Liver (tissue), 9 donors: ENCODE measurements around the gene AJUBA. TPM values are rescaled to one million over a fixed set of nuclear protein-coding genes. Genes with fewer than 3 reads are reported as not detected.
"Not testable (repeated sequence)": the region's sequence is repeated elsewhere in the genome, so short reads cannot be mapped to it uniquely, and the experiment has no call there.

Experiments used
- DNase-seq: peaks from one replicate; pipeline ENCODE4 v3.0.0-alpha.2; 2017; ENCODE audit warnings: low spot score
- H3K27ac ChIP-seq, 2 donors: one replicate each; pipeline ENCODE4 v1.7.0; 2013; ENCODE audit warnings: inconsistent platforms in 2 of 2, low read length in 2 of 2, control low read depth in 1 of 2, low read depth in 1 of 2, mild to moderate bottlenecking in 1 of 2
- H3K27me3 ChIP-seq, 4 donors: one replicate each; pipeline versions ENCODE4 v1.6.1 to v1.7.0; 2013; ENCODE audit warnings: low read length in 3 of 4, inconsistent platforms in 1 of 4, mild to moderate bottlenecking in 1 of 4, moderate library complexity in 1 of 4; ENCODE audit not compliant: control insufficient read depth in 4 of 4, insufficient read depth in 4 of 4
- H3K36me3 ChIP-seq, 4 donors: one replicate each; pipeline versions ENCODE4 v1.6.1 to v1.7.0; 2013; ENCODE audit warnings: low read length in 3 of 4, mild to moderate bottlenecking in 3 of 4, low read depth in 1 of 4, moderate library complexity in 1 of 4; ENCODE audit not compliant: control insufficient read depth in 4 of 4, insufficient read depth in 3 of 4
- H3K4me1 ChIP-seq, 4 donors: one replicate each; pipeline versions ENCODE4 v1.6.1 to v1.7.0; 2013; ENCODE audit warnings: low read length in 3 of 4, mild to moderate bottlenecking in 3 of 4, moderate library complexity in 1 of 4; ENCODE audit not compliant: control insufficient read depth in 4 of 4, insufficient read depth in 4 of 4
- H3K4me3 ChIP-seq, 3 donors: one replicate each; pipeline versions ENCODE4 v1.6.1 to v1.7.0; 2013; ENCODE audit warnings: low read length in 3 of 3, control low read depth in 1 of 3, low read depth in 1 of 3, mild to moderate bottlenecking in 1 of 3
- H3K9ac ChIP-seq, 2 donors: one replicate each; pipeline ENCODE4 v1.7.0; 2013; ENCODE audit warnings: low read length in 2 of 2, mild to moderate bottlenecking in 2 of 2, moderate library complexity in 2 of 2, control low read depth in 1 of 2, low read depth in 1 of 2
- H3K9me3 ChIP-seq, 4 donors: one replicate each; pipeline versions ENCODE4 v1.6.1 to v1.7.0; 2013; ENCODE audit warnings: low read length in 3 of 4; ENCODE audit not compliant: control insufficient read depth in 4 of 4
- FOXA1 ChIP-seq: IDR thresholded peaks from 2 replicates; pipeline ENCODE4 v1.6.1; 2016; ENCODE audit warnings: antibody characterized with exemption
- FOXA2 ChIP-seq: IDR thresholded peaks from 2 replicates; pipeline ENCODE4 v1.6.1; 2016; ENCODE audit warnings: antibody characterized with exemption
- GABPA ChIP-seq, 2 donors: IDR thresholded peaks in 1 of 2; conservative IDR thresholded peaks in 1 of 2; 2 replicates each; pipeline ENCODE4 v1.6.1; 2016; ENCODE audit warnings: antibody characterized with exemption in 2 of 2, mild to moderate bottlenecking in 1 of 2, moderate library complexity in 1 of 2
- HNF4A ChIP-seq, 2 donors: conservative IDR thresholded peaks; 2 replicates each; pipeline ENCODE4 v1.6.1; 2016; ENCODE audit warnings: antibody characterized with exemption in 2 of 2, mild to moderate bottlenecking in 2 of 2
- HNF4G ChIP-seq: IDR thresholded peaks from 2 replicates; pipeline ENCODE4 v1.6.1; 2016; ENCODE audit warnings: antibody characterized with exemption
- JUND ChIP-seq, 2 donors: IDR thresholded peaks; 2 replicates each; pipeline ENCODE4 v1.6.1; 2016; ENCODE audit warnings: antibody characterized with exemption in 2 of 2
- NR2F2 ChIP-seq: IDR thresholded peaks from 2 replicates; pipeline ENCODE4 v1.6.1; 2016; ENCODE audit warnings: antibody characterized with exemption
- RAD21 ChIP-seq, 2 donors: IDR thresholded peaks; 2 replicates each; pipeline ENCODE4 v1.6.1; 2016; ENCODE audit warnings: antibody characterized with exemption in 2 of 2, mild to moderate bottlenecking in 2 of 2
- RXRA ChIP-seq, 2 donors: IDR thresholded peaks; 2 replicates each; pipeline ENCODE4 v1.6.1; 2017 to 2018; ENCODE audit warnings: antibody characterized with exemption in 2 of 2, mild to moderate bottlenecking in 1 of 2
- TAF1 ChIP-seq: conservative IDR thresholded peaks from 2 replicates; pipeline ENCODE4 v1.6.1; 2016; ENCODE audit warnings: antibody characterized with exemption, mild to moderate bottlenecking
- YY1 ChIP-seq: IDR thresholded peaks from 2 replicates; pipeline ENCODE4 v1.6.1; 2016; ENCODE audit warnings: antibody characterized with exemption, mild to moderate bottlenecking
- WGBS: extraction: QIAGEN DNeasy Blood & Tissue Kit; methylation state at CpG from one replicate; pipeline ENCODE4 v1.1.7; 2013; 5-methylcytosine and 5-hydroxymethylcytosine counted together
- polyA plus RNA-seq, 2 donors: library from polyadenylated mRNA; stranded (reverse) in 1 of 2; unstranded in 1 of 2; fragments of 200-250 nt in 1 of 2; fragments of >200 nt in 1 of 2; fragmentation: Nextera tagmentation in 1 of 2; extraction: Ambion mirVana in 1 of 2; gene quantifications; one replicate each; pipeline versions ENCODE4 v1.2.1 to v1.2.3, GENCODE V29; 2013 to 2015
- total RNA-seq, 2 donors: library from RNA; depleted of rRNA; stranded (reverse); fragments of >200 nt; gene quantifications; one replicate each; pipeline ENCODE4 v1.2.3, GENCODE V29; 2014
- TF ChIP-seq, protein P1 (sequence below): fragments of 150-350 bp; IDR thresholded peaks from 2 replicates; pipeline ENCODE4 v1.5.1; 2017; ENCODE audit warnings: improper control_type of control experiment, low read depth, low read length; ENCODE audit not compliant: missing input control
- TF ChIP-seq, protein P2 (sequence below): IDR thresholded peaks from 2 replicates; pipeline ENCODE4 v1.6.1; 2016; ENCODE audit warnings: antibody characterized with exemption
- TF ChIP-seq, protein P3 (sequence below): IDR thresholded peaks from 2 replicates; pipeline ENCODE4 v1.6.1; 2016; ENCODE audit warnings: antibody characterized with exemption, mild to moderate bottlenecking
- donor health status: healthy.
- donor health status: healthy.
- donor health status: healthy.
- donor health status: healthy.
- donor health status: healthy.

AJUBA gene
- total and polyA plus RNA-seq, 4 donors: 15.5 to 34.9 (median 19.6) TPM

DNA sequence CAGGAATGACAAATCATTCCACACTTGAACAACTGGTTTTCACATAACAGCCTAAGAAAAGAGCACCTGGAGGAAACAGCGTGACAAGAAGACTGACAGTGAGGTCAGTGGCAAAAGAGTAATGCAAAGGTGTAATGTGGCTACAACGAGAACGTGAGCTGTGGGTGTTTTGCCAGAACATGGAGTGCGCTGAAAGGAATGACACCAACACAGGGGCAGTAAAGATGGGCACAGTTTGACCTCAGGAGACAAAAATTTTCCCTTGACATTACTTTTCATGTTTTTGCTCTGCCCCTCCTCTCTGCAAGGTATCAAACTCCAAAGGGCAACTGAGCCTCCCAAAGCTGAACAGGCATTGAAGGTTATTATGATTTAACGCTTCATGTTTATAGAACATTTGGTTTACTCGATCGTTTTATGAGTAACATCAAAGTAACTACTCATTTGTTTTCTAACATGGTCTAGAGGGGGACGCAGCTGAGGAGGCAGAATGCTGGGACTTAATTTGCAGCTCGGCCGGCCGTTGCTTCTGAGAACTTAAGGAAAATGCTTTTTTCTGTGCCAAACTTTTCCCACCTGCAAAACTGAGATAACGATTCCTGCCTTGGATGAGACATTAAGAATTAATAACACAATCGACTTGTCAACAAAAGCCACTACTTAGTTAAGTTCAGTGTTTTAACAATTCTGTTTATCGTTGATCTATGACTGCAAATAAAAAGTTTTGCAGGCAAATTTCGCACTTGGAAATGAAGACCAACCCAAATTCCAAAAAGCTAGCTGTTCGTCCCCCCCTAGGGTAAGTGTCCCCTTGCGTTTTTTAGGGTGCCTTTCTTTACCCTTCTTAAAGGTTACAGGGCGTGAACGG, 26.4 kb downstream of the AJUBA start (continued):
- TF ChIP-seq, protein P1, sequence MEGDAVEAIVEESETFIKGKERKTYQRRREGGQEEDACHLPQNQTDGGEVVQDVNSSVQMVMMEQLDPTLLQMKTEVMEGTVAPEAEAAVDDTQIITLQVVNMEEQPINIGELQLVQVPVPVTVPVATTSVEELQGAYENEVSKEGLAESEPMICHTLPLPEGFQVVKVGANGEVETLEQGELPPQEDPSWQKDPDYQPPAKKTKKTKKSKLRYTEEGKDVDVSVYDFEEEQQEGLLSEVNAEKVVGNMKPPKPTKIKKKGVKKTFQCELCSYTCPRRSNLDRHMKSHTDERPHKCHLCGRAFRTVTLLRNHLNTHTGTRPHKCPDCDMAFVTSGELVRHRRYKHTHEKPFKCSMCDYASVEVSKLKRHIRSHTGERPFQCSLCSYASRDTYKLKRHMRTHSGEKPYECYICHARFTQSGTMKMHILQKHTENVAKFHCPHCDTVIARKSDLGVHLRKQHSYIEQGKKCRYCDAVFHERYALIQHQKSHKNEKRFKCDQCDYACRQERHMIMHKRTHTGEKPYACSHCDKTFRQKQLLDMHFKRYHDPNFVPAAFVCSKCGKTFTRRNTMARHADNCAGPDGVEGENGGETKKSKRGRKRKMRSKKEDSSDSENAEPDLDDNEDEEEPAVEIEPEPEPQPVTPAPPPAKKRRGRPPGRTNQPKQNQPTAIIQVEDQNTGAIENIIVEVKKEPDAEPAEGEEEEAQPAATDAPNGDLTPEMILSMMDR: no peak
- TF ChIP-seq FOXA1: no peak
- TF ChIP-seq RAD21 (IDR thresholded peaks at IDR 0.05): no peak
- peak; percentile 44 for TF ChIP-seq HNF4G
- no peak for TF ChIP-seq JUND (IDR thresholded peaks at IDR 0.05)
- TF ChIP-seq HNF4A (conservative IDR thresholded peaks at IDR 0.05): peak; percentile 75 to 82
- TF ChIP-seq YY1: no peak

DNA sequence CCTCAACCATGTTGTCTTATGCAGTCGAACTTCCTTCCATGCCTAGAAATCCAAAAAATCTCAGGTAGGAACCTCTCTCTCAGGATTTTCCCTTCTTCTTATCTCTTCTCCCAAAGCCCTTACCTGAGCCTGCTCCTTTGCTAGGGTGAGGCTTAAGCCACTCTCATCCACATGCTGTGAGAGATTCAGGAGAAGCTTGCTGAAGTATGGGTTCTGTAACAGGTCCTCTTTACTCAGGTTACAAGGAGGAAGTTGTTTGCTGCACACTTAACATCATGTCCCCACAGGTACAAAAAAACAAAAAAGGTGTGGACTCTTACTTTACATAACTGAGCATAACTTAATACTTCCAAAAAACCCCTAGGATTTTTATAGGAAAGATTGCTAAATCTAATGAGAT, 29.9 kb downstream of the AJUBA start:
- H3K9me3 ChIP-seq: no peaks in the 10 kb centered on the region

DNA sequence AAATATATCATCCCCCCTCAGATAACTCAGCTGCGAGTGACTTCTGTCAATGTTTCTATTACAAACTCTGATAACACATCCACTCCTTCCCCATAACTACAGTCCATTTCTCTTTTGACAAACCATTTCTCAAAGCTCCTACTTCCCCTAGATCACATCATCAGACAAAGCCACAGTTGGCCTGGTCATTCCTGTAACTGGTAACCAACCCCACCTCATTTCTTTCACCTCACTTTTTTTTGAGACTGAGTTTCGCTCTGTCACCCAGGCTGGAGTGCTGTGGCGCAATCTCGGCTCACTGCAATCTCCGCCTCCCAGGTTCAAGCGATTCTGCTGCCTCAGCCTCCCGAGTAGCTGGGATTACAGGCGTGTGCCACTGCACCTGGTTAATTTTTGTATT, 30.6 kb downstream of the AJUBA start:
- not testable (repeated sequence) for H3K9ac ChIP-seq, DNase-seq, H3K27me3 ChIP-seq, H3K9me3 ChIP-seq, H3K4me3 ChIP-seq
- H3K27ac ChIP-seq: peak overlapping the region in 1 of 2 donors; percentile 41
- peaks cover 2 to 13% (median 9%) of the 10 kb centered on the region in 4 donors for H3K4me1 ChIP-seq
- H3K36me3 ChIP-seq: peaks cover 0 to 18% (median 13%) of the 10 kb centered on the region in 4 donors
- 90% methylated on average over 8 of the region's 8 CpGs for WGBS

More for the DNA sequence above, 29.9 kb downstream of the AJUBA start:
- Histone ChIP-seq H3K27me3 (no peaks in the 10 kb centered on the region), H3K4me3 (no peak overlapping the region), H3K9ac (no peak overlapping the region), H3K36me3 (peaks cover 0 to 13% (median 8%) of the 10 kb centered on the region in 4 donors), H3K27ac (no peak overlapping the region), H3K4me1 (peaks cover 2 to 13% (median 11%) of the 10 kb centered on the region in 4 donors)
- 95% methylated on average over 1 of the region's 1 CpG for WGBS
- DNase-seq: no peak
- TF ChIP-seq, protein P2, sequence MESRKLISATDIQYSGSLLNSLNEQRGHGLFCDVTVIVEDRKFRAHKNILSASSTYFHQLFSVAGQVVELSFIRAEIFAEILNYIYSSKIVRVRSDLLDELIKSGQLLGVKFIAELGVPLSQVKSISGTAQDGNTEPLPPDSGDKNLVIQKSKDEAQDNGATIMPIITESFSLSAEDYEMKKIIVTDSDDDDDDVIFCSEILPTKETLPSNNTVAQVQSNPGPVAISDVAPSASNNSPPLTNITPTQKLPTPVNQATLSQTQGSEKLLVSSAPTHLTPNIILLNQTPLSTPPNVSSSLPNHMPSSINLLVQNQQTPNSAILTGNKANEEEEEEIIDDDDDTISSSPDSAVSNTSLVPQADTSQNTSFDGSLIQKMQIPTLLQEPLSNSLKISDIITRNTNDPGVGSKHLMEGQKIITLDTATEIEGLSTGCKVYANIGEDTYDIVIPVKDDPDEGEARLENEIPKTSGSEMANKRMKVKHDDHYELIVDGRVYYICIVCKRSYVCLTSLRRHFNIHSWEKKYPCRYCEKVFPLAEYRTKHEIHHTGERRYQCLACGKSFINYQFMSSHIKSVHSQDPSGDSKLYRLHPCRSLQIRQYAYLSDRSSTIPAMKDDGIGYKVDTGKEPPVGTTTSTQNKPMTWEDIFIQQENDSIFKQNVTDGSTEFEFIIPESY: no peak
- no peak for TF ChIP-seq FOXA1
- TF ChIP-seq TAF1: no peak
- TF ChIP-seq NR2F2: no peak
- TF ChIP-seq JUND (IDR thresholded peaks at IDR 0.05): no peak
- no peak for TF ChIP-seq FOXA2
- no peak for TF ChIP-seq HNF4G
- TF ChIP-seq GABPA (IDR thresholded peaks at IDR 0.05 in 1 of 2, conservative IDR thresholded peaks at IDR 0.05 in 1 of 2): no peak
- TF ChIP-seq HNF4A (conservative IDR thresholded peaks at IDR 0.05): no peak
- TF ChIP-seq, protein P1: no peak
- TF ChIP-seq, protein P3, sequence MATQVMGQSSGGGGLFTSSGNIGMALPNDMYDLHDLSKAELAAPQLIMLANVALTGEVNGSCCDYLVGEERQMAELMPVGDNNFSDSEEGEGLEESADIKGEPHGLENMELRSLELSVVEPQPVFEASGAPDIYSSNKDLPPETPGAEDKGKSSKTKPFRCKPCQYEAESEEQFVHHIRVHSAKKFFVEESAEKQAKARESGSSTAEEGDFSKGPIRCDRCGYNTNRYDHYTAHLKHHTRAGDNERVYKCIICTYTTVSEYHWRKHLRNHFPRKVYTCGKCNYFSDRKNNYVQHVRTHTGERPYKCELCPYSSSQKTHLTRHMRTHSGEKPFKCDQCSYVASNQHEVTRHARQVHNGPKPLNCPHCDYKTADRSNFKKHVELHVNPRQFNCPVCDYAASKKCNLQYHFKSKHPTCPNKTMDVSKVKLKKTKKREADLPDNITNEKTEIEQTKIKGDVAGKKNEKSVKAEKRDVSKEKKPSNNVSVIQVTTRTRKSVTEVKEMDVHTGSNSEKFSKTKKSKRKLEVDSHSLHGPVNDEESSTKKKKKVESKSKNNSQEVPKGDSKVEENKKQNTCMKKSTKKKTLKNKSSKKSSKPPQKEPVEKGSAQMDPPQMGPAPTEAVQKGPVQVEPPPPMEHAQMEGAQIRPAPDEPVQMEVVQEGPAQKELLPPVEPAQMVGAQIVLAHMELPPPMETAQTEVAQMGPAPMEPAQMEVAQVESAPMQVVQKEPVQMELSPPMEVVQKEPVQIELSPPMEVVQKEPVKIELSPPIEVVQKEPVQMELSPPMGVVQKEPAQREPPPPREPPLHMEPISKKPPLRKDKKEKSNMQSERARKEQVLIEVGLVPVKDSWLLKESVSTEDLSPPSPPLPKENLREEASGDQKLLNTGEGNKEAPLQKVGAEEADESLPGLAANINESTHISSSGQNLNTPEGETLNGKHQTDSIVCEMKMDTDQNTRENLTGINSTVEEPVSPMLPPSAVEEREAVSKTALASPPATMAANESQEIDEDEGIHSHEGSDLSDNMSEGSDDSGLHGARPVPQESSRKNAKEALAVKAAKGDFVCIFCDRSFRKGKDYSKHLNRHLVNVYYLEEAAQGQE: no peak
- no peak for TF ChIP-seq RAD21 (IDR thresholded peaks at IDR 0.05)
- TF ChIP-seq RXRA (IDR thresholded peaks at IDR 0.05): no peak
